ENCODE data around the gene SLC25A19.

GRCh38 chr17:75270966-75271232, 18.3 kb downstream of the SLC25A19 start, which contains the start of gene MIF4GD:
- no peak for TF ChIP-seq EZH2 (IDR thresholded peaks at IDR 0.05)
- no peak for TF ChIP-seq POLR2AphosphoS5 (IDR thresholded peaks at IDR 0.05; ENCODE audit: borderline replicate concordance, low read depth, low read length)
- TF ChIP-seq FOXP2 (optimal IDR thresholded peaks at IDR 0.05; ENCODE audit: control extremely low read depth, extremely low read length, insufficient read depth): no peak

Data from SK-N-MC (cell line).